HG03520 (cell line): ENCODE measurements around the gene AOC3.
"Not testable (repeated sequence)": the region's sequence is repeated elsewhere in the genome, so short reads cannot be mapped to it uniquely, and the experiment has no call there.

Experiments used
- ATAC-seq: cut with Tn5 transposase; IDR thresholded peaks from one replicate; pipeline ENCODE4 v1.9.1; 2021; ENCODE audit warnings: mild to moderate bottlenecking, moderate library complexity; ENCODE audit not compliant: unreplicated experiment

AOC3 gene

GRCh38 chr17:42889809-42890208 lies 38.8 kb downstream of the AOC3 start:
- no peak for ATAC-seq

GRCh38 chr17:42891539-42892152 lies 40.6 kb downstream of the AOC3 start:
- no peak for ATAC-seq

- no peak for ATAC-seq
These were observed 42.4 kb downstream of the AOC3 start for GRCh38 chr17:42893359-42893758.

- ATAC-seq = no peak
These were observed 43.5 kb downstream of the AOC3 start for GRCh38 chr17:42894283-42895184.

- no peak for ATAC-seq
These were observed 44.2 kb downstream of the AOC3 start for GRCh38 chr17:42895185-42895555.

- no peak for ATAC-seq
These were observed 47.3 kb downstream of the AOC3 start for GRCh38 chr17:42898147-42898811.

GRCh38 chr17:42899981-42900380 lies 49.0 kb downstream of the AOC3 start:
- not testable (repeated sequence) for ATAC-seq

- ATAC-seq = no peak
These were observed 49.7 kb downstream of the AOC3 start, which contains the start of gene G6PC1 for GRCh38 chr17:42900460-42901331. G6PC1 (plus strand) TSS chr17:42900799; CDS start chr17:42900877, 78 bp downstream.

- no peak for ATAC-seq
These were observed 50.7 kb downstream of the AOC3 start for GRCh38 chr17:42901535-42902229.

- no peak for ATAC-seq
These were observed 53.1 kb downstream of the AOC3 start for GRCh38 chr17:42904110-42904469.

GRCh38 chr17:42906772-42907446 lies 55.9 kb downstream of the AOC3 start:
- no peak for ATAC-seq
